ENCODE measurements around the gene MATR3.

GRCh38 chr5:139262742-139263445, 30.6 kb upstream of the MATR3 start:
- TF ChIP-seq EZH2 (IDR thresholded peaks at IDR 0.05): no peak
- TF ChIP-seq POLR2AphosphoS5 (IDR thresholded peaks at IDR 0.05; ENCODE audit: borderline replicate concordance, low read depth, low read length): no peak

Measured in SK-N-MC (cell line).